Osteocyte (in vitro differentiated cells): Measurements from ENCODE around the gene ZNRF4. TPM values are rescaled to one million over a fixed set of nuclear protein-coding genes. Genes with fewer than 3 reads are reported as not detected.
A peak's percentile ranks its signal among the peaks of the same experiment; 100 is the strongest.
"Not testable (repeated sequence)": the region's sequence is repeated elsewhere in the genome, so short reads cannot be mapped to it uniquely, and the experiment has no call there.

Experiments used
- DNase-seq: peaks from one replicate; pipeline ENCODE4 v3.0.0; 2021; ENCODE audit warnings: mixed read lengths; ENCODE audit not compliant: unreplicated experiment; ENCODE audit errors: extremely low spot score
- H3K27ac Mint-ChIP-seq: one replicate; pipeline ENCODE4 v1.8.0; 2021; ENCODE audit warnings: mild to moderate bottlenecking, mixed read lengths; ENCODE audit not compliant: unreplicated experiment
- H3K27me3 Mint-ChIP-seq: one replicate; pipeline ENCODE4 v1.8.0; 2021; ENCODE audit warnings: mixed read lengths; ENCODE audit not compliant: unreplicated experiment
- H3K36me3 Mint-ChIP-seq: one replicate; pipeline ENCODE4 v1.8.0; 2021; ENCODE audit warnings: mixed read lengths; ENCODE audit not compliant: unreplicated experiment
- H3K4me1 Mint-ChIP-seq: one replicate; pipeline ENCODE4 v1.8.0; 2021; ENCODE audit warnings: mixed read lengths; ENCODE audit not compliant: unreplicated experiment
- H3K4me3 Mint-ChIP-seq: one replicate; pipeline ENCODE4 v1.8.0; 2021; ENCODE audit warnings: mild to moderate bottlenecking, moderate library complexity, mixed read lengths; ENCODE audit not compliant: unreplicated experiment
- H3K9me3 Mint-ChIP-seq: one replicate; pipeline ENCODE4 v1.8.0; 2021; ENCODE audit warnings: mixed read lengths; ENCODE audit not compliant: unreplicated experiment
- CTCF ChIP-seq: fragments of 200-600 bp; sonication (generic); IDR thresholded peaks from 2 replicates; pipeline ENCODE4 v1.5.0; 2021; ENCODE audit warnings: antibody characterized with exemption, mild to moderate bottlenecking, moderate library complexity
- total RNA-seq: library from RNA; stranded (reverse); gene quantifications from 2 replicates; pipeline ENCODE4 v1.2.1, GENCODE V29; 2021

Gene ZNRF4
- total RNA-seq, 1 donor from 2014 or later, result not detected

- Mint-ChIP-seq H3K9me3 (no peaks in the 10 kb centered on the region), H3K36me3 (no peaks in the 10 kb centered on the region), H3K4me3 (no peak overlapping the region), H3K27ac (no peak overlapping the region), H3K27me3 (peaks cover 16% of the 10 kb centered on the region), H3K4me1 (peaks cover 2% of the 10 kb centered on the region)
- DNase-seq, result no peak
- TF ChIP-seq CTCF, result no peak
Measured at GRCh38 chr19:5436106-5436947, 18.9 kb upstream of the ZNRF4 start.

GRCh38 chr19:5436948-5437306 lies 18.3 kb upstream of the ZNRF4 start:
- Mint-ChIP-seq H3K27me3 (peaks cover 16% of the 10 kb centered on the region), H3K27ac (no peak overlapping the region), H3K9me3 (no peaks in the 10 kb centered on the region), H3K36me3 (no peaks in the 10 kb centered on the region), H3K4me3 (peak overlapping the region; percentile 44), H3K4me1 (peaks cover 2% of the 10 kb centered on the region)
- no peak for DNase-seq
- no peak for TF ChIP-seq CTCF

- not testable (repeated sequence) for H3K4me3 Mint-ChIP-seq, H3K9me3 Mint-ChIP-seq, DNase-seq, H3K27ac Mint-ChIP-seq, H3K36me3 Mint-ChIP-seq, H3K4me1 Mint-ChIP-seq
- peaks cover 16% of the 10 kb centered on the region for H3K27me3 Mint-ChIP-seq
Measured at GRCh38 chr19:5438756-5439155, 16.5 kb upstream of the ZNRF4 start.

- no peaks in the 10 kb centered on the region for H3K36me3 Mint-ChIP-seq
- H3K4me3 Mint-ChIP-seq, result no peak overlapping the region
- no peaks in the 10 kb centered on the region for H3K9me3 Mint-ChIP-seq
- peaks cover 2% of the 10 kb centered on the region for H3K4me1 Mint-ChIP-seq
- no peak for TF ChIP-seq CTCF
- H3K27ac Mint-ChIP-seq, result no peak overlapping the region
- peaks cover 16% of the 10 kb centered on the region for H3K27me3 Mint-ChIP-seq
- no peak for DNase-seq
Measured at GRCh38 chr19:5439452-5439851, 15.8 kb upstream of the ZNRF4 start.

- DNase-seq, result no peak
- peaks cover 2% of the 10 kb centered on the region for H3K4me1 Mint-ChIP-seq
- no peak overlapping the region for H3K27ac Mint-ChIP-seq
- H3K27me3 Mint-ChIP-seq, result peaks cover 16% of the 10 kb centered on the region
- TF ChIP-seq CTCF, result no peak
- H3K4me3 Mint-ChIP-seq, result no peak overlapping the region
- H3K9me3 Mint-ChIP-seq, result no peaks in the 10 kb centered on the region
- H3K36me3 Mint-ChIP-seq, result no peaks in the 10 kb centered on the region
Measured at GRCh38 chr19:5440299-5440698, 14.9 kb upstream of the ZNRF4 start.
